Prostate gland (tissue), 2 donors: Measurements from ENCODE around the gene EP400.

Experiments
- POLR2A ChIP-seq: fragments of 450-650 bp; IDR thresholded peaks from one replicate; pipeline ENCODE4 v1.6.1; 2016; ENCODE audit warnings: antibody characterized with exemption, mild to moderate bottlenecking
- POLR2AphosphoS5 ChIP-seq: sonication (generic); formaldehyde crosslinking; IDR thresholded peaks from one replicate; pipeline ENCODE4 v1.6.1; 2017; ENCODE audit warnings: antibody characterized with exemption
- TF ChIP-seq, protein P1 (sequence below), 4 experiments: fragments of 200-600 bp in 2 of 4; fragments of 450-650 bp in 2 of 4; sonication (generic) in 2 of 4; IDR thresholded peaks; 1 replicate in 3 of 4; 2 replicates in 1 of 4; pipeline ENCODE4 v1.5.1; 2016 to 2019; ENCODE audit warnings: antibody characterized with exemption in 4 of 4, mild to moderate bottlenecking in 2 of 4, moderate library complexity in 2 of 4

DNA sequence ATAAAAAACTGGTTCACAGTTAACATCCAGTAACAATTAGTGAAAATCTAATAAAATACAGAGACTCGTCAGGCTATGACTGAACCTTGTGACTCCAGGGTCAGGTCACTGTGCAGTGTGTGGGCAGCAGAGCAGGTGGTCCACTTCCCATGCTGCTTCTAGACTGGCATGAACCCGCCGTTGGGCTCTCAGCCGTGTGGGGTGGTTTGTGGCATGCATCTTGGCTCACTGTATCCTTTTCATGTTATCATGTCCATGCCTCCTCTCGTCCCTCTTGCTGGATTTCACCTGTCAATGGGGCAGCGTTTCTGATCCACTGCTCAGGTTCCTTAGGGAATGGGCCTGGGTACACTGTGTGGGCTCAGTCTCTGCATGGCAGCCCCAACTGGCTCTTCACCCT lies 57.3 kb downstream of the EP400 start:
- TF ChIP-seq POLR2A (no peak), POLR2AphosphoS5 (no peak)
- TF ChIP-seq, protein P1, sequence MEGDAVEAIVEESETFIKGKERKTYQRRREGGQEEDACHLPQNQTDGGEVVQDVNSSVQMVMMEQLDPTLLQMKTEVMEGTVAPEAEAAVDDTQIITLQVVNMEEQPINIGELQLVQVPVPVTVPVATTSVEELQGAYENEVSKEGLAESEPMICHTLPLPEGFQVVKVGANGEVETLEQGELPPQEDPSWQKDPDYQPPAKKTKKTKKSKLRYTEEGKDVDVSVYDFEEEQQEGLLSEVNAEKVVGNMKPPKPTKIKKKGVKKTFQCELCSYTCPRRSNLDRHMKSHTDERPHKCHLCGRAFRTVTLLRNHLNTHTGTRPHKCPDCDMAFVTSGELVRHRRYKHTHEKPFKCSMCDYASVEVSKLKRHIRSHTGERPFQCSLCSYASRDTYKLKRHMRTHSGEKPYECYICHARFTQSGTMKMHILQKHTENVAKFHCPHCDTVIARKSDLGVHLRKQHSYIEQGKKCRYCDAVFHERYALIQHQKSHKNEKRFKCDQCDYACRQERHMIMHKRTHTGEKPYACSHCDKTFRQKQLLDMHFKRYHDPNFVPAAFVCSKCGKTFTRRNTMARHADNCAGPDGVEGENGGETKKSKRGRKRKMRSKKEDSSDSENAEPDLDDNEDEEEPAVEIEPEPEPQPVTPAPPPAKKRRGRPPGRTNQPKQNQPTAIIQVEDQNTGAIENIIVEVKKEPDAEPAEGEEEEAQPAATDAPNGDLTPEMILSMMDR (IDR thresholded peaks at IDR 0.05), result no peak
